Thyroid gland (tissue), 4 donors: Measurements from ENCODE around the gene PDZK1IP1. TPM values are rescaled to one million over a fixed set of nuclear protein-coding genes. Genes with fewer than 3 reads are reported as not detected.
"Not testable (repeated sequence)": the region's sequence is repeated elsewhere in the genome, so short reads cannot be mapped to it uniquely, and the experiment has no call there.

Experiments
- DNase-seq, 2 donors: peaks; one replicate each; pipeline ENCODE4 v3.0.0-alpha.2; 2019
- H3K27ac ChIP-seq, 3 donors: fragments of 200-600 bp; sonication (generic); 1 replicate in 2 of 3; 2 replicates in 1 of 3; pipeline ENCODE4 v1.5.1; 2016 to 2019; ENCODE audit warnings: mild to moderate bottlenecking in 1 of 3, moderate library complexity in 1 of 3
- H3K27me3 ChIP-seq: fragments of 200-600 bp; sonication (generic); one replicate; pipeline ENCODE4 v1.5.1; 2019
- H3K36me3 ChIP-seq, 2 donors: fragments of 200-600 bp; sonication (generic); one replicate each; pipeline ENCODE4 v1.5.1; 2016 to 2019
- H3K4me1 ChIP-seq, 2 donors: fragments of 200-600 bp; sonication (generic); one replicate each; pipeline ENCODE4 v1.5.1; 2017 to 2019
- H3K4me3 ChIP-seq, 3 donors: fragments of 200-600 bp; sonication (generic); replicated peaks in 1 of 3; 1 replicate in 2 of 3; 2 replicates in 1 of 3; pipeline ENCODE4 v1.5.1; 2016; ENCODE audit warnings: mild to moderate bottlenecking in 1 of 3
- H3K9me3 ChIP-seq: fragments of 200-600 bp; sonication (generic); one replicate; pipeline ENCODE4 v1.5.1; 2017
- CTCF ChIP-seq, 6 experiments: fragments of 200-600 bp in 3 of 6; fragments of 450-650 bp in 3 of 6; sonication (generic) in 3 of 6; IDR thresholded peaks; one replicate each; pipeline ENCODE4 v1.5.1; 2016 to 2019; ENCODE audit warnings: antibody characterized with exemption in 6 of 6, mild to moderate bottlenecking in 2 of 6, inconsistent platforms in 1 of 6, moderate library complexity in 1 of 6
- POLR2A ChIP-seq, 2 donors: fragments of 450-650 bp; IDR thresholded peaks; one replicate each; pipeline ENCODE4 v1.6.1; 2017; ENCODE audit warnings: antibody characterized with exemption in 2 of 2, mild to moderate bottlenecking in 2 of 2, moderate library complexity in 1 of 2
- WGBS, 2 donors: methylation state at CpG; one replicate each; pipeline ENCODE4 v1.1.5; 2017; 5-methylcytosine and 5-hydroxymethylcytosine counted together
- intact Hi-C: fragments of 100-400 bp; cut with DNase I; formaldehyde crosslinking; loops from one replicate; pipeline ENCODE4 v1.15.1; 2023
- total RNA-seq, 4 donors: library from RNA; depleted of rRNA; stranded (reverse); fragments of >200 nt; gene quantifications; one replicate each; pipeline ENCODE4 v1.2.3, GENCODE V29; 2016

PDZK1IP1 gene
- total RNA-seq, 4 donors from 2014 or later, result 0.83 to 3.0 TPM; not detected in 2

GRCh38 chr1:47208374-47208850 is 18.6 kb upstream of the PDZK1IP1 start:
- TF ChIP-seq POLR2A (IDR thresholded peaks at IDR 0.05) (no peak), CTCF (IDR thresholded peaks at IDR 0.05) (no peak)
- Histone ChIP-seq H3K27ac (no peak overlapping the region), H3K9me3 (no peaks in the 10 kb centered on the region), H3K27me3 (no peaks in the 10 kb centered on the region), H3K4me1 (peaks cover 0 to 4% of the 10 kb centered on the region in 2 donors), H3K4me3 (no peak overlapping the region), H3K36me3 (no peaks in the 10 kb centered on the region)
- 28 to 35% methylated on average over 5 to 6 of the region's 11 CpGs for WGBS, 2 donors
- intact Hi-C loops, result no loop called here
- no peak for DNase-seq

GRCh38 chr1:47207803-47208373 is 18.1 kb upstream of the PDZK1IP1 start:
- Histone ChIP-seq H3K36me3 (no peaks in the 10 kb centered on the region), H3K4me3 (no peak overlapping the region), H3K27me3 (no peaks in the 10 kb centered on the region), H3K4me1 (peaks cover 0 to 4% of the 10 kb centered on the region in 2 donors), H3K9me3 (no peaks in the 10 kb centered on the region), H3K27ac (no peak overlapping the region)
- WGBS, 2 donors, result 65 to 72% methylated on average over 6 to 8 of the region's 8 CpGs
- TF ChIP-seq CTCF (IDR thresholded peaks at IDR 0.05) (no peak), POLR2A (IDR thresholded peaks at IDR 0.05) (no peak)
- intact Hi-C loops, result no loop called here
- no peak for DNase-seq

GRCh38 chr1:47205918-47206317 is 16.1 kb upstream of the PDZK1IP1 start:
- WGBS, 2 donors, result 95 to 98% methylated on average over 5 of the region's 5 CpGs
- TF ChIP-seq CTCF (IDR thresholded peaks at IDR 0.05) (no peak), POLR2A (IDR thresholded peaks at IDR 0.05) (no peak)

GRCh38 chr1:47203504-47203903 is 13.7 kb upstream of the PDZK1IP1 start:
- H3K36me3 ChIP-seq, DNase-seq, H3K27ac ChIP-seq, H3K4me3 ChIP-seq, H3K27me3 ChIP-seq, intact Hi-C loops, H3K4me1 ChIP-seq, H3K9me3 ChIP-seq: not testable (repeated sequence)
- WGBS, 2 donors, result 57 to 66% methylated on average over 2 of the region's 2 CpGs

More at GRCh38 chr1:47205918-47206317, 16.1 kb upstream of the PDZK1IP1 start:
- H3K9me3 ChIP-seq, result no peaks in the 10 kb centered on the region
- H3K4me3 ChIP-seq, result no peak overlapping the region
- DNase-seq, result no peak
- H3K4me1 ChIP-seq, result no peaks in the 10 kb centered on the region
- H3K27me3 ChIP-seq, result no peaks in the 10 kb centered on the region
- intact Hi-C loops, result no loop called here
- no peak overlapping the region for H3K27ac ChIP-seq
- H3K36me3 ChIP-seq, result no peaks in the 10 kb centered on the region

GRCh38 chr1:47201179-47201578 is 11.3 kb upstream of the PDZK1IP1 start:
- no peak for DNase-seq
- no peak overlapping the region for H3K27ac ChIP-seq
- no peaks in the 10 kb centered on the region for H3K4me1 ChIP-seq
- intact Hi-C loops, result no loop called here
- no peak overlapping the region for H3K4me3 ChIP-seq
- no peaks in the 10 kb centered on the region for H3K36me3 ChIP-seq
- H3K27me3 ChIP-seq, result no peaks in the 10 kb centered on the region
- H3K9me3 ChIP-seq, result no peaks in the 10 kb centered on the region
- TF ChIP-seq POLR2A (IDR thresholded peaks at IDR 0.05) (no peak), CTCF (IDR thresholded peaks at IDR 0.05) (no peak)
- 46 to 54% methylated on average over 4 of the region's 4 CpGs for whole genome bisulfite sequencing, 2 donors
